Endometrial microvascular endothelial cells (primary cell): ENCODE data around the gene USP37. TPM values are rescaled to one million over a fixed set of nuclear protein-coding genes. Genes with fewer than 3 reads are reported as not detected.

Source experiments
- in situ Hi-C: cut with HindIII; loops from 2 replicates; pipeline ENCODE4 v1.10.0; 2017; ENCODE audit warnings: low sequenced_read_pairs, low pct_unique_long_range_greater_than_20kb; ENCODE audit errors: inconsistent ontology term
- total RNA-seq: library from RNA; depleted of rRNA; stranded (reverse); fragments of >200 nt; gene quantifications from one replicate; pipeline ENCODE4 v1.2.3, GENCODE V29; 2015; ENCODE audit errors: inconsistent ontology term

USP37 gene
- total RNA-seq, 1 donor from 2014 or later, result 11.2 TPM

DNA sequence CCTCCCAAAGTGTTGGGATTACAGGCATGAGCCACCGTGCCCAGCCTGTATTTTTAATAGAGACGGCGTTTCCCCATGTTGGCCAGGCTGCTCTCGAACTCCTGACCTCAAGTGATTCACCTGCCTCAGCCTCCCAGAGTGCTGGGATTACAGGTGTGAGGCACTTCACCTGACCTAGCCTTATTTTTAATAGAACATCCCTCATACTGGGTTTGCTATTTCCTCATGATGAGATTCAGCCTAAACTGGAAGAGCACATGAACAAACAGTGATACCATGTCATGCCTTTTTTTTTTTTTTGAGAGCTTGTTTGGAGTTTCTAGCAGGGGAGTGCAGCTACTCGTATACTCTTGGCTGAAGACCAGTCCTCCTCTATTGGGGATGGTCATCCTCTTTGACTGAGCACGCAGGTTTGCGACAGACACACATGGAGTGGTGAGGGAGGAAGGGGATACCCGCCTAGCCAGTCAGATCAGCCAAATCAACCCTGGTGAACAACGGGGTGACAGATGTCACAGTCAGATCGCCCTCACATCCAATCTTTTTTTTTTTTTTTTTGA, 67.6 kb downstream of the USP37 start:
- in situ Hi-C loops, result no loop called here

GRCh38 chr2:218485986-218486667, 82.0 kb downstream of the USP37 start:
- in situ Hi-C loops, result no loop called here

DNA sequence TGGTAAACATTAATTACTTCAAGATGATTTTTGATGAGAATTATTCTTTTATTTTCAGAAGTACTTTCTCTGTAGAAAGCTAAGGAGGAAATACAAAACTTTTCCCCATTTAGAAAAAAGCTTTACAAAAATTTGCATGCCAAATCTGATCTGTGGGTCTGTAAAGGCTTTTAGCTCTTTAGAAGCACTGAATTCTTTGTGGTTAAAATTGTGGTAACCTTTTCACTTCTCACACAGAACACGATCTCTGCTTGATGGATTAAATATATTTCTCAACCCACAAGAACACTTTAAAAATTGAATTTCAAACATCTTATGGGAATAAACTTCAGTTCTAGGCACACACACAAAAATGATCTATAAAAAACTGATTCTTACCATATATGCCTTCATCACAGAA, 85.5 kb downstream of the USP37 start:
- in situ Hi-C loops, result no loop called here

GRCh38 chr2:218479595-218479994, 88.6 kb downstream of the USP37 start:
- in situ Hi-C loops, result no loop called here

- in situ Hi-C loops, result no loop called here
These were observed 89.6 kb downstream of the USP37 start for GRCh38 chr2:218478544-218478943.

DNA sequence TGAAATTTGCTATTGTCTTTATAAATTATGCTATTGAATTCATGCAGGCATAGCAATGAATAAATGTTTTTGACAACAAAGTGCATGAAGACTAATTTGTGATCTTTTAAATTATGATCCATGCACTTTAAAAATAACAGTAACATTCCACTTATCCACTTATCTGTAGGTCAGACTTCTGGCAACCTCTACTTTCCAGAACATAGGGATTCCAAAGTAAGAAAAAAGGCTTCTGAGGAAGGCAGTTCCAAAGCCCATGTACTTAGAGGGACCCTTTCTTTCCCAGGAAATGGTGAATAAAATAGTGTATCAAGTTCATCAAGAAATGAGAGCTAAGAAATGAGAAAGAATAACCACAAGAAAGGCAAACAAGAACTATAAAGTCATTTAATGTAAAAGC, 90.9 kb downstream of the USP37 start:
- in situ Hi-C loops, result no loop called here

GRCh38 chr2:218476676-218477075, 91.5 kb downstream of the USP37 start:
- in situ Hi-C loops, result no loop called here

DNA sequence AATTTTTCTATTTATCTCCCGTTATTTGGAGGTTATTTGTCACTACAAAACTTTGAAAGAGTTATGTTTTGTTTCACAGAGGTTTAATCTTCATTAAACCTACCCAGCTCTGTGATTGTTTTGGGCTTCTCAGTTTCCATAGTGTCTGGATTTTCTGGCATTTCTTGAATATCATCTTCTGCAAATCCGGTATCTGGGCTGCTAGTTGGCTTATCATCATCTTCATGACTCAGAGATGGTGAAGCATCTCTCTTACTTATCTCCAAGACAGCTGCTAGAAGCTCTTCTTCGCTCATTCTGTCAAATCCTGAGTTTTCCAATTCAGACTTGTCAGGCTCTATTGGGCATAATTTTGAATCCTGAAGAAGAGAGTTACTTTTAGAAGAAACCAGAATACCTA, 93.6 kb downstream of the USP37 start:
- in situ Hi-C loops, result no loop called here

DNA sequence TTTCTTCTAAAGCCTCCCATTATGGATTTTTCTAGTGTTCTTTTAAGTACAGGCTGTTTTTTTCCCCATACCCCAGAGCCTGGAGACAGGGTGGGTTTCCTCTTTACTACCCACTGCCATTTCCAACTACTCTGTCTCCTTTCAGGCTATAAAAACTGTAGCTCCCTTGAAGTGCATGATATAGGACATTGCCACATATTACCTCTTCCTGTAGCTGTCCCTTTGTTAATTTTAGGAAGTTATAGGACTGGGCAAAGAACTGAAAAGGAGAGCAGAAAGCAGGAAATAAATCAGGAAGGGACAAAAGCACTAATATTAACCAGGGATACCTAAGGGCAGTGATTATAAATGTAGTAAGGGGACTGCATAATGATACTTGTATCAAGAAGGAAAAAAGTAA, 95.2 kb downstream of the USP37 start:
- in situ Hi-C loops, result no loop called here

DNA sequence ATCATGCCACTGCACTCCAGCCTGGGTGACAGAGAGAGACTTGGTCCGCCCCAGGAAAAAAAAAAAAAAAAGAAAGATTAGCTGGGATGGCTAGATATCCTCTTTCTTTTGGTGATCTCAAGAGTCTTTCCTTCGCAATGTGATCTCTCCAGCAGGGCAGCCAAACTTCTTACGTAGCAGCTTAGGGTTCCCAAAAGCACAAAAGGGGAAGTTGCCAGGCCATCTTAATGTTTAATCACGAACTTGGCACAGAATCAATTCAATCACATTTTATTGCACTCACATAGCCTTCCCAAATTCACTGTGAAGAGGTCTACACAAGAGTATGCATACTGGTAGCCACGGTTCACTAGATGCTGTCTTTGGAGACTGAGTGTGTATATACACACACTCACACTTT, 96.2 kb downstream of the USP37 start:
- in situ Hi-C loops, result no loop called here

DNA sequence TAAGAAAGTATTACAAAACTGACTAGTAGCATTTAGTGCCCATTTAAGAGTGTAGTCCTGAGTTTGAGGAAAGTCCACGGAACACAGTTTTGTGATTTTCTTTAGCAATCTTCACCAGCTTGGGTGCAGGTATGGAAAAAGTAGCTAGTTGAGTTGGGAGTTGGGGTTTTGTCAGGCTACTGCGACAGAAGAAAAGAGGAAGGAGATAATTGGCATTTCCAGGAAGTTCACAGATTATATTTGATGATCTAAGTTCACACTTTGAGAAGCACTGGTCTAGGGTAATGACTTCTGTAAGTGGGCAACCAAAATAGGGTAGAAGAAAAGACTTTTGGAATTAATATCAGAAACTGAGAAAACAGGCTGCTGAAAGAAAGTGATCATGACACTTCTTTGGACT, 97.1 kb downstream of the USP37 start:
- in situ Hi-C loops, result no loop called here

DNA sequence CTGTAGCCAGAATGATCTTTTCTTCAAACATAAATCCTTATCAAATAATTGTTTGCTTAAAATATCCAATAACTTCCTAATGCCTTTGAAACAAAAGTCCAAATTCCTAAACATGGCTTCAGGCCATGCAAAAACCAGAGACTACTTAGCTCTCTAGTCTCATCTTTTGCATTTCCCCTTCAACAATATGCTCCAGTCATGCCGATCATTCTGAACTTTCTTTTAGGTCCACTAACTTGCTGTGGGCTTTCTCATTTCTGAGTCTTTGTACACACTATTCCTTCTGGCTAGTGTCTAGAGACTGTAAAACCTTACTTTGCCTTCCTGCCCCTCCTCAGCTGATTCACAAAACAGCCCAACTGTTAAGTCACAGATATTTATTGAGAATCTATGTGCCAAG, 97.7 kb downstream of the USP37 start:
- in situ Hi-C loops, result no loop called here

DNA sequence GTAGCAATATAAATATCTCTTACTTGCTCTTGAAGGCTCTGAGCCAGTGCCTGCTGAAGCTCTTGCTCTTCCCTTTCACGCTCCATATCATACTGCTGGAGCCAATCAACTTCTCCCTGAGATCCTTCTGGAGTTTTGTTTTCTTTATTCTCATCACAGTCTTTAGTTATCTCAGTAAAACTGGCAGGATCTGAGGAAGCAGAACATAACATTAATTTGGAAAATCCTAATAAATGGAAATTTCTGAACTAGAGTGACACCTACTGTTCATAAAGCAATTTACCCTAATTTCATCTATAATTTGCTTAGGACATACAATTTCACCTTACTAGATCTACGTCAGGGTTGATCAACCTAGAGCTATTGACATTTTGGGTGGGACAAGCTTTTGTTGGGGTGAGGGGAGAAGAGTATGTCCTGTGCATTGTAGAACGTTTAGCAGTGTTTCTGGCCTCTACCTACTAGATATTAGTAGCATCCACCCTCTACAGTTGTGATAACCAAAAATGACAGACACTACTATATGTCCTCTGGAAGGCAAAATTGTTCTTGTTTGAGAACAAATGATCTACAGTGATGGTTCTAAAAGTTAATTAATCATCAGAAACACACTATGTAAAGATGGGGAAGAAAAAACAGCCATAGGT, 102.0 kb downstream of the USP37 start:
- in situ Hi-C loops, result no loop called here

DNA sequence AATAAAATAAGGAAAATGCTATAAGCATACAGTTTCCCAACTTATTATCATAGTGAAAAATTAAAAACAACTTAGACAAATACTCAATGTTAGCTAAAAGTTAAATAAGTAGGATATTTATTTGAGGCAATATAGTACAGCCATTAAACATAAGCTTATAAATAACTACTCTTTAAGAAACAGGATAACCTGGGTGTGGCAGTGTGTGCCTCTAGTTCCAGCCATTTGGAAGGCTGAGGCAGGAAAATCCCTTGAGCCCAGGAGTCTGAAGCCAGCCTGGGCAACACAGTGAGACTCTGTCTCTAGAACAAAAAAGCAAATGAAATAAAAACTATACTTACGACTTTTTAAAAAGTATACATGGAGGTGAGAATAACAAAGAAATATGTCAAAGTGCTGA, 109.6 kb downstream of the USP37 start:
- in situ Hi-C loops, result no loop called here

- in situ Hi-C loops, result no loop called here
These were observed 111.3 kb downstream of the USP37 start for GRCh38 chr2:218456849-218457248.

- in situ Hi-C loops, result no loop called here
These were observed 116.1 kb downstream of the USP37 start for GRCh38 chr2:218452079-218452478.

DNA sequence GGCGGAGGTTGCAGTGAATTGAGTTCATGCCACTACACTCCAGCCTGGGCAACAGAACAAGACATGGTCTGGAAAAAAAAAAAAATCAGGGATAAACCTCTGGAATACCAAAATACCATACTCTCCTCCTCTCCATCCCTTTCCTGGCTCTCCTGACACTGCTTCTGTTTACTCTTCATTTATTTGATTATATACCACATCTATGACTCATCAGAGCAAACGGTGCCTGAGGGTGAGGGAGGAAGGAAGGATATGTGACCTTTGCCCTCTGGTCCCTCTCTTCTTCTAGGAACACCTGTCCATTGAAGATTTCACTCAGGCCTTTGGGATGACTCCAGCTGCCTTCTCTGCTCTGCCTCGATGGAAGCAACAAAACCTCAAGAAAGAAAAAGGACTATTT, 119.2 kb downstream of the USP37 start:
- in situ Hi-C loops, result no loop called here

DNA sequence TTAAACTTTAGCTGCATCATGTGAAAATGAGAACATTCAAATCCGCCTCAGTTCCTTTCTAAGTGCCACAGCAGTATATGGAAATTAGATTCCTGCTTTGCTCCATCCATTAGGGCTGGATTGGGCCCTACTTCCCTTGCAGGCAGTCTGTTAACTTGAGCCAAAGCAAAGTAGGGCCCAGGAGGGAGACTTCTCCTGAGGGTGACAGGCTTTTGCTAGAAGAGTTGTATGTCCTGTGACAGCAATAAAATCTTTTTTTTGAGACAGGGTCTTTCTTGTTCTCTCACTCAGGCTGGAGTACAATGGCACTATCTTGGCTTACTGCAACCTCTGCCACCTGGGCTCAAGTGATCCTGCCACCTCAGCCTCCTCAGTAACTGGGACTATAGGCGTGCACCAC, 121.1 kb downstream of the USP37 start:
- in situ Hi-C loops, result no loop called here

- in situ Hi-C loops, result no loop called here
These were observed 121.6 kb downstream of the USP37 start for GRCh38 chr2:218446547-218446946.

GRCh38 chr2:218445602-218446001, 122.5 kb downstream of the USP37 start:
- in situ Hi-C loops, result no loop called here
